NT2/D1 (cell line): ENCODE measurements around the gene CD84.

ENCODE experiments used
- YY1 ChIP-seq: IDR thresholded peaks from 2 replicates; pipeline ENCODE4 v1.6.1; 2011; ENCODE audit not compliant: insufficient read length, insufficient read depth
- ZNF274 ChIP-seq: IDR thresholded peaks from 2 replicates; pipeline ENCODE4 v1.6.1; 2011; ENCODE audit warnings: mild to moderate bottlenecking, low read depth, low read length

- TF ChIP-seq ZNF274: no peak
- no peak for TF ChIP-seq YY1
Observed at GRCh38 chr1:160576884-160577283, 2.4 kb downstream of the CD84 start.
